Upper lobe of left lung (tissue), 4 donors: ENCODE results near the gene LRRC10.

ENCODE experiments used
- EP300 ChIP-seq, 4 donors: sonication (generic); formaldehyde crosslinking; IDR thresholded peaks; one replicate each; pipeline ENCODE4 v1.5.1; 2017; ENCODE audit warnings: antibody characterized with exemption in 4 of 4, control low read depth in 2 of 4
- POLR2AphosphoS5 ChIP-seq, 2 donors: sonication (generic); formaldehyde crosslinking; IDR thresholded peaks; one replicate each; pipeline ENCODE4 v1.5.1; 2017; ENCODE audit warnings: antibody characterized with exemption in 2 of 2
- TF ChIP-seq, protein P1 (sequence below), 6 experiments: fragments of 450-650 bp in 4 of 6; fragments of 200-600 bp in 2 of 6; sonication (generic) in 2 of 6; IDR thresholded peaks; one replicate each; pipeline ENCODE4 v1.5.1; 2016 to 2019; ENCODE audit warnings: antibody characterized with exemption in 6 of 6

DNA sequence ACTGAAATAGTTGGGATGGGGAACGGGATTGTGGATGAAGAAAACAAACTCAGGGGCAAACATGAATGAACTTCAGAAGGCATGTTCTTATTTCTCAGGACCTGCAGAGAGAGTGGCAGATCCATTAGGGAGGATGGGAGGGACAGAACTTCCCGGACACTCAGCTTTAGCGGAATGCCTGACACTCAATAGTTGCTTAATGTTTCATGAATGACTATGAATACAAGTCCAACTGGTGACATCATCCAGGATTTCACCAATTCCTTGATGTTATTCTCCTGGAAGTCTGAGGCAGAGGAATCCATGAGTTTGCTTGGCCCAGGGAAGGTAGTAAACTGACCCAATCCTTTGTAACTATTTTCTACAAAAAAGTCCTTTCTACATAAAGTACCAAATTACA lies 37.8 kb upstream of the LRRC10 start:
- TF ChIP-seq, protein P1, sequence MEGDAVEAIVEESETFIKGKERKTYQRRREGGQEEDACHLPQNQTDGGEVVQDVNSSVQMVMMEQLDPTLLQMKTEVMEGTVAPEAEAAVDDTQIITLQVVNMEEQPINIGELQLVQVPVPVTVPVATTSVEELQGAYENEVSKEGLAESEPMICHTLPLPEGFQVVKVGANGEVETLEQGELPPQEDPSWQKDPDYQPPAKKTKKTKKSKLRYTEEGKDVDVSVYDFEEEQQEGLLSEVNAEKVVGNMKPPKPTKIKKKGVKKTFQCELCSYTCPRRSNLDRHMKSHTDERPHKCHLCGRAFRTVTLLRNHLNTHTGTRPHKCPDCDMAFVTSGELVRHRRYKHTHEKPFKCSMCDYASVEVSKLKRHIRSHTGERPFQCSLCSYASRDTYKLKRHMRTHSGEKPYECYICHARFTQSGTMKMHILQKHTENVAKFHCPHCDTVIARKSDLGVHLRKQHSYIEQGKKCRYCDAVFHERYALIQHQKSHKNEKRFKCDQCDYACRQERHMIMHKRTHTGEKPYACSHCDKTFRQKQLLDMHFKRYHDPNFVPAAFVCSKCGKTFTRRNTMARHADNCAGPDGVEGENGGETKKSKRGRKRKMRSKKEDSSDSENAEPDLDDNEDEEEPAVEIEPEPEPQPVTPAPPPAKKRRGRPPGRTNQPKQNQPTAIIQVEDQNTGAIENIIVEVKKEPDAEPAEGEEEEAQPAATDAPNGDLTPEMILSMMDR (IDR thresholded peaks at IDR 0.05) = no peak
- TF ChIP-seq EP300 (IDR thresholded peaks at IDR 0.05) (no peak), POLR2AphosphoS5 (IDR thresholded peaks at IDR 0.05) (no peak)
